WTC11 (cell line): ENCODE results near the gene ELK3.

Experiments used
- ATF3 ChIP-seq: sonication (generic); formaldehyde crosslinking; conservative IDR thresholded peaks from 2 replicates; pipeline ENCODE4 v1.8.1; 2022; ENCODE audit warnings: mild to moderate bottlenecking, missing genetic modification reagents
- E2F4 ChIP-seq: sonication (generic); formaldehyde crosslinking; IDR thresholded peaks from 2 replicates; pipeline ENCODE4 v1.8.1; 2022; ENCODE audit warnings: low read depth, mild to moderate bottlenecking, moderate library complexity, missing genetic modification reagents, borderline replicate concordance
- ELF4 ChIP-seq: sonication (generic); formaldehyde crosslinking; IDR thresholded peaks from 2 replicates; pipeline ENCODE4 v1.8.1; 2022; ENCODE audit warnings: low read depth, mild to moderate bottlenecking, moderate library complexity, missing genetic modification reagents
- ESRRA ChIP-seq: sonication (generic); formaldehyde crosslinking; IDR thresholded peaks from 2 replicates; pipeline ENCODE4 v1.8.1; 2022; ENCODE audit warnings: mild to moderate bottlenecking, missing genetic modification reagents, borderline replicate concordance
- HMGXB4 ChIP-seq: sonication (generic); formaldehyde crosslinking; IDR thresholded peaks from 2 replicates; pipeline ENCODE4 v1.8.1; 2023; ENCODE audit warnings: mild to moderate bottlenecking, moderate library complexity, missing genetic modification reagents
- IRF2 ChIP-seq: sonication (generic); formaldehyde crosslinking; IDR thresholded peaks from 2 replicates; pipeline ENCODE4 v1.8.0; 2022; ENCODE audit warnings: low read depth, missing genetic modification reagents, borderline replicate concordance
- JAZF1 ChIP-seq: fragments of 250-450 bp; sonication (Bioruptor Pico); IDR thresholded peaks from 2 replicates; pipeline ENCODE4 v1.9.0; 2021; ENCODE audit warnings: moderate library complexity, mild to moderate bottlenecking, inconsistent platforms
- NFE2L1 ChIP-seq: sonication (generic); formaldehyde crosslinking; IDR thresholded peaks from 2 replicates; pipeline ENCODE4 v1.8.1; 2023; ENCODE audit warnings: missing genetic modification reagents
- PRDM15 ChIP-seq: sonication (generic); formaldehyde crosslinking; IDR thresholded peaks from 2 replicates; pipeline ENCODE4 v1.8.0; 2022; ENCODE audit warnings: missing genetic modification reagents
- SMAD3 ChIP-seq: sonication (generic); formaldehyde crosslinking; IDR thresholded peaks from 2 replicates; pipeline ENCODE4 v1.8.0; 2022; ENCODE audit warnings: missing genetic modification reagents, mild to moderate bottlenecking, borderline replicate concordance
- TF ChIP-seq, protein P1 (sequence below): sonication (generic); formaldehyde crosslinking; IDR thresholded peaks from 2 replicates; pipeline ENCODE4 v1.8.1; 2022; ENCODE audit warnings: mild to moderate bottlenecking, missing genetic modification reagents, moderate library complexity, borderline replicate concordance
- TF ChIP-seq, protein P2 (sequence below): fragments of 200-600 bp; IDR thresholded peaks from 2 replicates; pipeline ENCODE4 v1.8.0; 2022; ENCODE audit warnings: antibody characterized with exemption
- TF ChIP-seq, protein P3 (sequence below): sonication (generic); formaldehyde crosslinking; conservative IDR thresholded peaks from 2 replicates; pipeline ENCODE4 v1.8.1; 2023; ENCODE audit warnings: mild to moderate bottlenecking, low read depth, missing genetic modification reagents, moderate library complexity
- TF ChIP-seq, protein P4 (sequence below): sonication (generic); formaldehyde crosslinking; IDR thresholded peaks from 2 replicates; pipeline ENCODE4 v1.8.0; 2022; ENCODE audit warnings: mild to moderate bottlenecking, missing genetic modification reagents

DNA sequence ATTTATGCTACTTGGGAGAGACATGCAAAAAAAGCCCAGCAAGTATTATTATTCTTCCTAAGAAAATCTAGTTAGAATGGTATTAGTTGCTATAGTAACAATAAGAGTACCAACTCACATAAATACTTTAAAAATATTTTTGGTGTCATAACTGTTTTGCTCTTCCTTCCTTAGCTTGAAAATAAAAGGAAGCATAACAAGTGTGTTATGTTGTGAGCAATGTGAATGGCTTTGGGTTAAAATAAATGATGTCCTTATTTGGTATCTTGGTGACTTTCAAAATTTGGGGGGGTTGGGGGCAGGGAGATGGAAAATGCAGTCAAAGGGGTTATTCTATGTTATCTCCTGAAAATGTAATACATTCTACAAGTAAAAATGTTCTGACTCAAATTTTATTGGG is 91.0 kb downstream of the ELK3 start:
- TF ChIP-seq JAZF1 (CRISPR knock-in tag) (no peak), ATF3 (CRISPR knock-in tag) (no peak), SMAD3 (CRISPR knock-in tag) (no peak), HMGXB4 (no peak), NFE2L1 (CRISPR knock-in tag) (no peak), PRDM15 (CRISPR knock-in tag) (no peak), IRF2 (no peak), ELF4 (no peak), ESRRA (CRISPR knock-in tag) (no peak), E2F4 (CRISPR knock-in tag) (no peak)
- TF ChIP-seq, protein P1, sequence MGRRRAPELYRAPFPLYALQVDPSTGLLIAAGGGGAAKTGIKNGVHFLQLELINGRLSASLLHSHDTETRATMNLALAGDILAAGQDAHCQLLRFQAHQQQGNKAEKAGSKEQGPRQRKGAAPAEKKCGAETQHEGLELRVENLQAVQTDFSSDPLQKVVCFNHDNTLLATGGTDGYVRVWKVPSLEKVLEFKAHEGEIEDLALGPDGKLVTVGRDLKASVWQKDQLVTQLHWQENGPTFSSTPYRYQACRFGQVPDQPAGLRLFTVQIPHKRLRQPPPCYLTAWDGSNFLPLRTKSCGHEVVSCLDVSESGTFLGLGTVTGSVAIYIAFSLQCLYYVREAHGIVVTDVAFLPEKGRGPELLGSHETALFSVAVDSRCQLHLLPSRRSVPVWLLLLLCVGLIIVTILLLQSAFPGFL (CRISPR knock-in tag) = no peak
- TF ChIP-seq, protein P2, sequence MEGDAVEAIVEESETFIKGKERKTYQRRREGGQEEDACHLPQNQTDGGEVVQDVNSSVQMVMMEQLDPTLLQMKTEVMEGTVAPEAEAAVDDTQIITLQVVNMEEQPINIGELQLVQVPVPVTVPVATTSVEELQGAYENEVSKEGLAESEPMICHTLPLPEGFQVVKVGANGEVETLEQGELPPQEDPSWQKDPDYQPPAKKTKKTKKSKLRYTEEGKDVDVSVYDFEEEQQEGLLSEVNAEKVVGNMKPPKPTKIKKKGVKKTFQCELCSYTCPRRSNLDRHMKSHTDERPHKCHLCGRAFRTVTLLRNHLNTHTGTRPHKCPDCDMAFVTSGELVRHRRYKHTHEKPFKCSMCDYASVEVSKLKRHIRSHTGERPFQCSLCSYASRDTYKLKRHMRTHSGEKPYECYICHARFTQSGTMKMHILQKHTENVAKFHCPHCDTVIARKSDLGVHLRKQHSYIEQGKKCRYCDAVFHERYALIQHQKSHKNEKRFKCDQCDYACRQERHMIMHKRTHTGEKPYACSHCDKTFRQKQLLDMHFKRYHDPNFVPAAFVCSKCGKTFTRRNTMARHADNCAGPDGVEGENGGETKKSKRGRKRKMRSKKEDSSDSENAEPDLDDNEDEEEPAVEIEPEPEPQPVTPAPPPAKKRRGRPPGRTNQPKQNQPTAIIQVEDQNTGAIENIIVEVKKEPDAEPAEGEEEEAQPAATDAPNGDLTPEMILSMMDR = no peak
- TF ChIP-seq, protein P3, sequence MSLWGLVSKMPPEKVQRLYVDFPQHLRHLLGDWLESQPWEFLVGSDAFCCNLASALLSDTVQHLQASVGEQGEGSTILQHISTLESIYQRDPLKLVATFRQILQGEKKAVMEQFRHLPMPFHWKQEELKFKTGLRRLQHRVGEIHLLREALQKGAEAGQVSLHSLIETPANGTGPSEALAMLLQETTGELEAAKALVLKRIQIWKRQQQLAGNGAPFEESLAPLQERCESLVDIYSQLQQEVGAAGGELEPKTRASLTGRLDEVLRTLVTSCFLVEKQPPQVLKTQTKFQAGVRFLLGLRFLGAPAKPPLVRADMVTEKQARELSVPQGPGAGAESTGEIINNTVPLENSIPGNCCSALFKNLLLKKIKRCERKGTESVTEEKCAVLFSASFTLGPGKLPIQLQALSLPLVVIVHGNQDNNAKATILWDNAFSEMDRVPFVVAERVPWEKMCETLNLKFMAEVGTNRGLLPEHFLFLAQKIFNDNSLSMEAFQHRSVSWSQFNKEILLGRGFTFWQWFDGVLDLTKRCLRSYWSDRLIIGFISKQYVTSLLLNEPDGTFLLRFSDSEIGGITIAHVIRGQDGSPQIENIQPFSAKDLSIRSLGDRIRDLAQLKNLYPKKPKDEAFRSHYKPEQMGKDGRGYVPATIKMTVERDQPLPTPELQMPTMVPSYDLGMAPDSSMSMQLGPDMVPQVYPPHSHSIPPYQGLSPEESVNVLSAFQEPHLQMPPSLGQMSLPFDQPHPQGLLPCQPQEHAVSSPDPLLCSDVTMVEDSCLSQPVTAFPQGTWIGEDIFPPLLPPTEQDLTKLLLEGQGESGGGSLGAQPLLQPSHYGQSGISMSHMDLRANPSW (CRISPR knock-in tag) = no peak
- TF ChIP-seq, protein P4, sequence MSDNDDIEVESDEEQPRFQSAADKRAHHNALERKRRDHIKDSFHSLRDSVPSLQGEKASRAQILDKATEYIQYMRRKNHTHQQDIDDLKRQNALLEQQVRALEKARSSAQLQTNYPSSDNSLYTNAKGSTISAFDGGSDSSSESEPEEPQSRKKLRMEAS (CRISPR knock-in tag) = no peak
